BLaER1 (cell line): Measurements from ENCODE around the gene VWA8.

ENCODE experiments used
- H3K27ac ChIP-seq: shearing (Covaris generic); formaldehyde crosslinking; 2 replicates; pipeline ENCODE4 v1.8.1; 2022
- H3K27me3 ChIP-seq: shearing (Covaris generic); formaldehyde crosslinking; 2 replicates; pipeline ENCODE4 v1.8.1; 2022
- H3K36me3 ChIP-seq: shearing (Covaris generic); formaldehyde crosslinking; 2 replicates; pipeline ENCODE4 v1.8.1; 2022
- H3K4me1 ChIP-seq: shearing (Covaris generic); formaldehyde crosslinking; 2 replicates; pipeline ENCODE4 v1.8.1; 2022
- H3K4me2 ChIP-seq: shearing (Covaris generic); formaldehyde crosslinking; 2 replicates; pipeline ENCODE4 v1.8.1; 2022
- H3K4me3 ChIP-seq: shearing (Covaris generic); formaldehyde crosslinking; 2 replicates; pipeline ENCODE4 v1.8.1; 2022
- H3K9ac ChIP-seq: shearing (Covaris generic); formaldehyde crosslinking; 2 replicates; pipeline ENCODE4 v1.8.1; 2022
- H3K9me3 ChIP-seq: shearing (Covaris generic); formaldehyde crosslinking; 2 replicates; pipeline ENCODE4 v1.8.1; 2022
- H4K20me1 ChIP-seq: shearing (Covaris generic); formaldehyde crosslinking; 2 replicates; pipeline ENCODE4 v1.8.1; 2022
- Cebpa-rat ChIP-seq: shearing (Covaris generic); IDR thresholded peaks from 2 replicates; pipeline ENCODE4 v1.8.1; 2022

VWA8 gene

GRCh38 chr13:41960637-41961465 lies at the start of gene VWA8:
Gene VWA8 (minus strand): TSS chr13:41961109. CDS start chr13:41961015, 94 bp downstream.
- TF ChIP-seq Cebpa-rat, result no peak
- H3K4me2 ChIP-seq, result peak within 1 kb of the TSS; percentile 75
- peak within 1 kb of the TSS; percentile 81 for H3K9ac ChIP-seq
- H4K20me1 ChIP-seq, result no peaks in the 10 kb centered on the region
- peak within 1 kb of the TSS; percentile 84 for H3K27ac ChIP-seq
- peaks cover 10% of the 10 kb centered on the region for H3K4me1 ChIP-seq
- H3K36me3 ChIP-seq, result no peaks in the 10 kb centered on the region
- H3K9me3 ChIP-seq, result no peaks in the 10 kb centered on the region
- H3K27me3 ChIP-seq, result no peaks in the 10 kb centered on the region
- H3K4me3 ChIP-seq, result peak within 1 kb of the TSS; percentile 82

- Histone ChIP-seq H3K9me3 (no peaks in the 10 kb centered on the region), H3K9ac (no peak overlapping the region), H3K27ac (no peak overlapping the region), H3K4me2 (no peak overlapping the region), H3K4me3 (no peak overlapping the region), H3K27me3 (no peaks in the 10 kb centered on the region), H3K36me3 (no peaks in the 10 kb centered on the region), H3K4me1 (no peaks in the 10 kb centered on the region), H4K20me1 (no peaks in the 10 kb centered on the region)
- TF ChIP-seq Cebpa-rat, result no peak
Measured at GRCh38 chr13:42009057-42009456, 48.1 kb upstream of the VWA8 start.

GRCh38 chr13:42007844-42008243 lies 46.9 kb upstream of the VWA8 start:
- H3K9ac ChIP-seq, result no peak overlapping the region
- no peaks in the 10 kb centered on the region for H3K4me1 ChIP-seq
- no peak for TF ChIP-seq Cebpa-rat
- no peaks in the 10 kb centered on the region for H3K9me3 ChIP-seq
- H3K4me2 ChIP-seq, result no peak overlapping the region
- no peak overlapping the region for H3K4me3 ChIP-seq
- no peaks in the 10 kb centered on the region for H3K36me3 ChIP-seq
- H4K20me1 ChIP-seq, result no peaks in the 10 kb centered on the region
- no peaks in the 10 kb centered on the region for H3K27me3 ChIP-seq
- no peak overlapping the region for H3K27ac ChIP-seq

- no peaks in the 10 kb centered on the region for H4K20me1 ChIP-seq
- H3K36me3 ChIP-seq, result no peaks in the 10 kb centered on the region
- H3K4me3 ChIP-seq, result no peak overlapping the region
- no peak overlapping the region for H3K27ac ChIP-seq
- no peaks in the 10 kb centered on the region for H3K27me3 ChIP-seq
- no peak overlapping the region for H3K4me2 ChIP-seq
- H3K9ac ChIP-seq, result no peak overlapping the region
- TF ChIP-seq Cebpa-rat, result no peak
- H3K4me1 ChIP-seq, result no peaks in the 10 kb centered on the region
- no peaks in the 10 kb centered on the region for H3K9me3 ChIP-seq
Measured at GRCh38 chr13:42002066-42002465, 41.2 kb upstream of the VWA8 start.

- Histone ChIP-seq H3K27me3 (no peaks in the 10 kb centered on the region), H3K9ac (no peak overlapping the region)
- TF ChIP-seq Cebpa-rat, result no peak
Measured at GRCh38 chr13:42001580-42001979, 40.7 kb upstream of the VWA8 start.

GRCh38 chr13:42000846-42001245 lies 39.9 kb upstream of the VWA8 start:
- H3K36me3 ChIP-seq, result no peaks in the 10 kb centered on the region
- H3K27ac ChIP-seq, result no peak overlapping the region
- no peak overlapping the region for H3K9ac ChIP-seq
- H3K4me3 ChIP-seq, result no peak overlapping the region
- no peak overlapping the region for H3K4me2 ChIP-seq
- H3K9me3 ChIP-seq, result no peaks in the 10 kb centered on the region
- no peaks in the 10 kb centered on the region for H3K4me1 ChIP-seq
- no peaks in the 10 kb centered on the region for H4K20me1 ChIP-seq
- TF ChIP-seq Cebpa-rat, result no peak
- no peaks in the 10 kb centered on the region for H3K27me3 ChIP-seq

More at GRCh38 chr13:42001580-42001979, 40.7 kb upstream of the VWA8 start:
- no peak overlapping the region for H3K4me2 ChIP-seq
- H3K4me1 ChIP-seq, result no peaks in the 10 kb centered on the region
- H3K27ac ChIP-seq, result no peak overlapping the region
- H3K4me3 ChIP-seq, result no peak overlapping the region
- H4K20me1 ChIP-seq, result no peaks in the 10 kb centered on the region
- no peaks in the 10 kb centered on the region for H3K36me3 ChIP-seq
- H3K9me3 ChIP-seq, result no peaks in the 10 kb centered on the region

- no peaks in the 10 kb centered on the region for H3K36me3 ChIP-seq
- H3K27ac ChIP-seq, result no peak overlapping the region
- no peak for TF ChIP-seq Cebpa-rat
- no peak overlapping the region for H3K4me2 ChIP-seq
- H3K9ac ChIP-seq, result no peak overlapping the region
- H3K4me1 ChIP-seq, result no peaks in the 10 kb centered on the region
- no peaks in the 10 kb centered on the region for H3K27me3 ChIP-seq
- H4K20me1 ChIP-seq, result no peaks in the 10 kb centered on the region
- H3K4me3 ChIP-seq, result no peak overlapping the region
- H3K9me3 ChIP-seq, result no peaks in the 10 kb centered on the region
Measured at GRCh38 chr13:41997396-41997795, 36.5 kb upstream of the VWA8 start.

- H3K9me3 ChIP-seq, result no peaks in the 10 kb centered on the region
- no peak overlapping the region for H3K4me2 ChIP-seq
- no peak overlapping the region for H3K4me3 ChIP-seq
- no peaks in the 10 kb centered on the region for H4K20me1 ChIP-seq
- no peak overlapping the region for H3K27ac ChIP-seq
- H3K4me1 ChIP-seq, result no peaks in the 10 kb centered on the region
- no peak for TF ChIP-seq Cebpa-rat
- H3K36me3 ChIP-seq, result no peaks in the 10 kb centered on the region
- H3K9ac ChIP-seq, result no peak overlapping the region
- no peaks in the 10 kb centered on the region for H3K27me3 ChIP-seq
Measured at GRCh38 chr13:41995946-41996345, 35.0 kb upstream of the VWA8 start.

- Histone ChIP-seq H4K20me1 (no peaks in the 10 kb centered on the region), H3K36me3 (no peaks in the 10 kb centered on the region), H3K4me2 (no peak overlapping the region), H3K27me3 (no peaks in the 10 kb centered on the region), H3K4me1 (no peaks in the 10 kb centered on the region), H3K27ac (no peak overlapping the region), H3K9ac (no peak overlapping the region), H3K9me3 (no peaks in the 10 kb centered on the region), H3K4me3 (no peak overlapping the region)
- no peak for TF ChIP-seq Cebpa-rat
Measured at GRCh38 chr13:41995336-41995735, 34.4 kb upstream of the VWA8 start.

- Histone ChIP-seq H3K9me3 (no peaks in the 10 kb centered on the region), H3K27me3 (no peaks in the 10 kb centered on the region), H3K9ac (no peak overlapping the region), H3K36me3 (no peaks in the 10 kb centered on the region), H3K4me3 (no peak overlapping the region), H3K4me1 (no peaks in the 10 kb centered on the region), H4K20me1 (no peaks in the 10 kb centered on the region), H3K4me2 (no peak overlapping the region), H3K27ac (no peak overlapping the region)
- no peak for TF ChIP-seq Cebpa-rat
Measured at GRCh38 chr13:41994696-41995095, 33.8 kb upstream of the VWA8 start.
